GM23248 (cell line): ENCODE measurements around the gene PLVAP. TPM values are rescaled to one million over a fixed set of nuclear protein-coding genes. Genes with fewer than 3 reads are reported as not detected.

Source experiments
- DNase-seq: peaks from one replicate; pipeline ENCODE4 v3.0.0-alpha.2; 2015
- H2AFZ ChIP-seq: fragments of 200-600 bp; sonication (generic); 2 replicates; pipeline ENCODE4 v1.6.1; 2016; ENCODE audit warnings: antibody characterized with exemption
- H3F3A ChIP-seq: fragments of 200-600 bp; sonication (generic); 2 replicates; pipeline ENCODE4 v1.6.1; 2016; ENCODE audit warnings: mild to moderate bottlenecking, antibody characterized with exemption, mixed run types; ENCODE audit not compliant: insufficient read depth
- H3K27ac ChIP-seq: fragments of 200-600 bp; sonication (generic); 2 replicates; pipeline ENCODE4 v1.5.1; 2016; ENCODE audit warnings: mild to moderate bottlenecking
- H3K27me3 ChIP-seq: fragments of 200-600 bp; sonication (generic); replicated peaks from 2 replicates; pipeline ENCODE4 v1.6.1; 2016; ENCODE audit warnings: mild to moderate bottlenecking; ENCODE audit not compliant: insufficient read depth
- H3K36me3 ChIP-seq: fragments of 200-600 bp; sonication (generic); 2 replicates; pipeline ENCODE4 v1.6.1; 2016; ENCODE audit warnings: low read depth, mild to moderate bottlenecking
- H3K4me1 ChIP-seq: fragments of 200-600 bp; sonication (generic); 2 replicates; pipeline ENCODE4 v1.6.1; 2016; ENCODE audit warnings: mild to moderate bottlenecking; ENCODE audit not compliant: insufficient read depth
- H3K4me2 ChIP-seq: fragments of 200-600 bp; sonication (generic); one replicate; pipeline ENCODE4 v1.6.1; 2016; ENCODE audit warnings: mild to moderate bottlenecking; ENCODE audit not compliant: unreplicated experiment
- H3K4me3 ChIP-seq: fragments of 200-600 bp; sonication (generic); 2 replicates; pipeline ENCODE4 v1.5.1; 2016; ENCODE audit warnings: mild to moderate bottlenecking
- H3K79me2 ChIP-seq: fragments of 200-600 bp; sonication (generic); 2 replicates; pipeline ENCODE4 v1.6.1; 2016; ENCODE audit warnings: mild to moderate bottlenecking; ENCODE audit not compliant: insufficient read depth
- H3K9ac ChIP-seq: fragments of 200-600 bp; sonication (generic); 2 replicates; pipeline ENCODE4 v1.6.1; 2016; ENCODE audit warnings: mild to moderate bottlenecking
- H3K9me2 ChIP-seq: fragments of 200-600 bp; sonication (generic); 2 replicates; pipeline ENCODE4 v1.6.1; 2016; ENCODE audit warnings: mixed run types, mild to moderate bottlenecking, moderate library complexity; ENCODE audit not compliant: insufficient read depth
- H3K9me3 ChIP-seq: fragments of 200-600 bp; sonication (generic); one replicate; pipeline ENCODE4 v1.6.1; 2017; ENCODE audit warnings: low read depth
- H4K20me1 ChIP-seq: fragments of 200-600 bp; sonication (generic); 2 replicates; pipeline ENCODE4 v1.6.0; 2016; ENCODE audit not compliant: insufficient read depth
- EZH2 ChIP-seq: fragments of 200-600 bp; sonication (generic); IDR thresholded peaks from 2 replicates; pipeline ENCODE4 v1.6.1; 2018; ENCODE audit warnings: antibody characterized with exemption, mild to moderate bottlenecking; ENCODE audit not compliant: insufficient read depth, poor library complexity, severe bottlenecking
- EZH2phosphoT487 ChIP-seq: fragments of 200-600 bp; sonication (generic); IDR thresholded peaks from 2 replicates; pipeline ENCODE4 v1.6.1; 2018; ENCODE audit warnings: antibody characterized with exemption, moderate library complexity, mild to moderate bottlenecking, low read depth; ENCODE audit not compliant: insufficient read depth
- WGBS, 2 experiments: methylation state at CpG; one replicate each; pipeline ENCODE4 v1.1.6; 2015 to 2017; ENCODE audit warnings: low lambda C conversion rate in 2 of 2, low coverage in 1 of 2; ENCODE audit errors: missing lambda C conversion rate in 2 of 2; 5-methylcytosine and 5-hydroxymethylcytosine counted together
- in situ Hi-C: fragments of 300-500 bp; cut with MboI; formaldehyde crosslinking; loops from 2 replicates; pipeline ENCODE4 v1.15.0; 2020
- polyA plus RNA-seq: library from polyadenylated mRNA; unstranded; fragments of >200 nt; fragmentation: Nextera tagmentation; extraction: Ambion mirVana; gene quantifications from 2 replicates; pipeline ENCODE4 v1.2.1, GENCODE V29; 2016
- total RNA-seq: library from RNA; depleted of rRNA; stranded (reverse); fragments of >200 nt; shearing (Covaris generic); gene quantifications from 2 replicates; pipeline ENCODE4 v1.2.3, GENCODE V29; 2014

PLVAP gene
- total and polyA plus RNA-seq, 2 experiments from 2014 or later: not detected

DNA sequence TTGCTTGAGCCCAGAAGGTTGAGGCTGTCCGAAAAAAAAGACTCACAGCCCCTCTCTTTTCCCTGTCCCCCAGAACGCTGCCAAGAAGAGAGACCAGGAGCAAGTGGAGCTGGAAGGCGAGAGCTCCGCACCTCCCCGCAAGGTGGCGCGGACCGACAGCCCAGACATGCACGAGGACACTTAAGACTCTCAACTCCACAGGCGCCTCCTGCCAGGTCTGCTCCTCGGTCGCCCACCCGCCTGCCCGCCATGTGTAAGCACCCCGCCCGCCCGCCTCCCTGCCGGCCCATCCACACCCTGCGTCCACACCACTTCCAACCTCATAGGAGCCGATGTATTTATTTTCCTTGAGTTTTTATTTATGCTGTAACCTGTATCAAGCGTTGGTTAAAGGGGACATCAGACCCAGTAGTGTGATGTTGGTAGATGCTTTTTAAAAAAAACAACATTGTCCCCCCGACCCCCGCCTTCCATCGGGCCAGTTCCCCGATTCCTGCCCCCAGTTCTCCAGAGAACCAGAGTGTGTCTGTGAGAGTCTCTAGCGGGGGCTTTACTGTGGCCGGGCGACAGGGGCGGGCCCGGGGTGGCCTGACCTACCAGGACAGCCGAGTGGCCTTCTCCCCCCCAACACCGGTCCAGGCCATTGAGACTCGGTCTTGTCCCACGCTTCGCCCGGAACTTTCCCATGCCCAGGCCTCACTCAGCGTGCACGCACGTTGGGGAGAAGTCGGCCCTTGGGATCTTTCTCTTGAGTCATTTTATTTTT, 57.5 kb downstream of the PLVAP start:
- Histone ChIP-seq H3K27me3 (no peaks in the 10 kb centered on the region), H3K4me2 (no peak overlapping the region), H3K36me3 (no peaks in the 10 kb centered on the region; the same call in 1 of the 2 replicates), H3K9ac (no peak overlapping the region), H2AFZ (no peak overlapping the region), H4K20me1 (no peaks in the 10 kb centered on the region), H3K4me1 (no peaks in the 10 kb centered on the region), H3K9me3 (no peaks in the 10 kb centered on the region), H3K4me3 (no peak overlapping the region), H3K79me2 (peaks cover 1% of the 10 kb centered on the region; the same call in 1 of the 2 replicates), H3F3A (no peaks in the 10 kb centered on the region), H3K9me2 (no peaks in the 10 kb centered on the region), H3K27ac (no peak overlapping the region)
- in situ Hi-C loops: no loop called here
- WGBS, 2 experiments: 93 to 94% methylated on average over 28 to 40 of the region's 40 CpGs
- TF ChIP-seq EZH2phosphoT487 (no peak), EZH2 (no peak)
- no peak for DNase-seq

DNA sequence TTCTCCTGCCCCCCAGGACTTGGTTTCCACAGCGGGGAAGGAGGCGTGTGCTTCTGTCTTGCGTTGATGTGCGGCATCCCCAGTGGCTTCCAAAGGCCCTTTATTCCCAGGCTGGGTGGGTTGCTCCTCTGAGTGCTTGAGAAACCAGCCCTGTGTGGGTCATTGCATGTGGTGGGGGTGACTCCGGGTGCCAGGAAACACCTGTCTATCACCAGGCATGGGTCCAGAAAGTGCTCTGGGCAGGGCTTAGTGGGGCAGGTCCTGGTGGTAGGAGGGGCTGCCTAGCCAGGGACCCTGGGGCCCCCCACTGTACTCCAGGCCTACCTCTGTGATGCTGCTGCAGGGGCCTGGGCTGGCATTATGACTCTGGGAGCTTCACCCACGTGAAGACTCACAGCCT, 58.2 kb downstream of the PLVAP start:
- Histone ChIP-seq H3K9me2 (no peaks in the 10 kb centered on the region), H3K9ac (no peak overlapping the region), H3K27me3 (no peaks in the 10 kb centered on the region), H3F3A (no peaks in the 10 kb centered on the region), H3K4me2 (no peak overlapping the region), H3K4me3 (no peak overlapping the region), H3K9me3 (no peaks in the 10 kb centered on the region), H4K20me1 (no peaks in the 10 kb centered on the region), H3K36me3 (no peaks in the 10 kb centered on the region; the same call in 1 of the 2 replicates), H3K4me1 (no peaks in the 10 kb centered on the region), H2AFZ (no peak overlapping the region), H3K79me2 (peaks cover 8% of the 10 kb centered on the region), H3K27ac (no peak overlapping the region)
- in situ Hi-C loops: no loop called here
- DNase-seq: no peak
- no peak for TF ChIP-seq EZH2phosphoT487
- no peak for TF ChIP-seq EZH2
- 69 to 73% methylated on average over 6 of the region's 6 CpGs for WGBS, 2 experiments

DNA sequence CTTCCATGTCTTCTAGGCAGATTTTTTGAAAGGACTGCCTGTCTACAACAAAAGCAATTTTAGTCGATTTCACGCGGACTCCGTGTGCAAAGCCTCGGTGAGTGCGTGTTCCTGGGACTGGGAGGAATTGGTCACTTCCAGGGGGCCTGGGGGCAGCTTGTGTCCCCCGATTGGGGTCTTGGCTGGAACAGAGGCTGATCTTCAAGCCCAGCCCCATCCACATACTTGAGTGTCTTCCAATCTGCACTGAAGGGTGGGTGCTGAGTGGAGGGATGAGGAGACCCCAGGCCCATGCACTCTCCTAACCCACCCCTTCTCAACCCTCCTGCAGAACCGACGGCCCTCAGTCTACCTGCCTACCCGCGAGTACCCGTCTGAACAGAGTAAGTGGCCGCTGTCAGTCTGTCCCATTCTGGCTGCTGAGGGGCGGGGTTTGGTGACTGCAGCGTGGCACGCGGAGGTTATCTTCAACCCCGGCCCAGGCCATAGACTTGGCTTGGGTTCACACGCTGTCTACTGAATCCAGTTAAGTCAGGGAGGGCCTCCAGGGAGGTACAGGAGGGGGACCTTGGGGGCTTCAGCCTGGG, 63.0 kb downstream of the PLVAP start:
- no peaks in the 10 kb centered on the region; the same call in 1 of the 2 replicates for H3K36me3 ChIP-seq

DNA sequence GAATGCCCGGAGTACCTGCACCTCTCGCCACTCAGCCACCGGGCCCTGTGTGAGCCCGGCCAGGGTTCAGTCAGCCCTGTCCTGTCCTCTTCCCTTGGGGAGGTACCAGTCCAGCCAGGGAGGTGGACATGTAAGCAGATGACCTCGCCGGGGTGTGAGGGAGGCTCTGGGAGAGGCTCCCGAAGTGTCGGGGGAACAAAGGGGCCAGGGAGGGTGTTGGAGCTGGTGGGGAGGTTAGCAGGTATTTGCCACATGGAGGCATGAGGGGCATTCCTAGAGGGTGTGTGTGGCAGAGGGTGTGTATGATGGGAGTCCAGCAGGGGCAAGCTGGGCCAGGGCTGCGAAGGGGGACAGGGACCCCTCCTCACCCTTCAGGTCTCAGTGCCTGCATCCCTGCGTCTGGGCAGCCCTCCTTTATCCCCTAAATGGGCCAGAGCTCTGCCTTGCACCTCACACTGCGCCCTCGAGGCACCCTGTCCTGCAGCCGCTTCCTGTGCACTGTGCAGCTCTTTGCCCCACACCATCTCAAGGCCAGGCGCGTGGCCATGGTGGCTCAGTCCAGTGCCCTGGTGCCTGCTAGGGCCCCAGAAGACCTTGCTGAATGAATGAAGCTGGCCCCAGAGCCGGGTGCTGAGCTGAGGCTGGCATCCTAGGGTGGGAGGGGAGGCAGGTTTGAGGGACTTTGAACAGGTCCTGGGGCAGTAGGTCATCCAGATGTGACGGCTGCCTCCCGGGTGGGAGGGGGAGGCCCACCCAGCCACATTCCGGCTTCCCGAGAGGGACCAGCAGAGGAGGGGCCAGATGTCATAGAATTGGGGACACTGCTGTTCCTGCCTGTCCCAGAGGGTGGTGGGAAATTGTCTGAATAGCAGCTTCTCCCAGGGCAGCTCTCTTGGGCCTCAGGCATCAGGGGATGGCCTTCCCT, 64.7 kb downstream of the PLVAP start:
- in situ Hi-C loops: no loop called here
- H3K79me2 ChIP-seq: peaks cover 60% of the 10 kb centered on the region
- no peaks in the 10 kb centered on the region; the same call in 1 of the 2 replicates for H3K36me3 ChIP-seq
- DNase-seq: no peak
- H3K4me3 ChIP-seq: peak overlapping the region; percentile 43; the same call in 1 of the 2 replicates
- no peak for TF ChIP-seq EZH2
- TF ChIP-seq EZH2phosphoT487: no peak
- no peaks in the 10 kb centered on the region for H3F3A ChIP-seq
- H3K27me3 ChIP-seq: no peaks in the 10 kb centered on the region
- peak overlapping the region; percentile 69 for H3K27ac ChIP-seq
- peaks cover 23% of the 10 kb centered on the region for H3K4me1 ChIP-seq
- H3K9me3 ChIP-seq: no peaks in the 10 kb centered on the region
- peak overlapping the region; percentile 53 for H3K4me2 ChIP-seq
- peak overlapping the region; percentile 62 for H3K9ac ChIP-seq
- no peaks in the 10 kb centered on the region for H3K9me2 ChIP-seq
- WGBS, 2 experiments: 76 to 78% methylated on average over 19 to 20 of the region's 20 CpGs
- H2AFZ ChIP-seq: no peak overlapping the region
- no peaks in the 10 kb centered on the region for H4K20me1 ChIP-seq

More for the DNA sequence above, 63.0 kb downstream of the PLVAP start:
- no peaks in the 10 kb centered on the region for H3F3A ChIP-seq
- H3K4me2 ChIP-seq: no peak overlapping the region
- in situ Hi-C loops: no loop called here
- DNase-seq: no peak
- H3K27me3 ChIP-seq: no peaks in the 10 kb centered on the region
- no peak overlapping the region for H2AFZ ChIP-seq
- no peaks in the 10 kb centered on the region for H4K20me1 ChIP-seq
- peaks cover 23% of the 10 kb centered on the region for H3K4me1 ChIP-seq
- 94 to 95% methylated on average over 19 of the region's 19 CpGs for WGBS, 2 experiments
- no peak overlapping the region for H3K4me3 ChIP-seq
- peaks cover 54% of the 10 kb centered on the region for H3K79me2 ChIP-seq
- TF ChIP-seq EZH2: no peak
- no peak for TF ChIP-seq EZH2phosphoT487
- H3K27ac ChIP-seq: no peak overlapping the region
- H3K9me3 ChIP-seq: no peaks in the 10 kb centered on the region
- H3K9ac ChIP-seq: no peak overlapping the region
- H3K9me2 ChIP-seq: no peaks in the 10 kb centered on the region
